Measurements from ENCODE around the gene DST. TPM values are rescaled to one million over a fixed set of nuclear protein-coding genes. Genes with fewer than 3 reads are reported as not detected.

DST gene
- total and polyA plus RNA-seq, 2 of the 8 experiments (the other 6 are each of a cell fraction or from before 2014, with no cell fraction given) = 49.4 to 116 TPM

GRCh38 chr6:56595490-56596122, 47.1 kb downstream of the DST start:
- H3K56ac ChIP-seq (replicated peaks; ENCODE audit: insufficient read length, low read depth, low read length) = no peak overlapping the region
- H4K8ac ChIP-seq (ENCODE audit: extremely low read depth, insufficient read depth, low read length) = no peak overlapping the region
- no peak overlapping the region for H2BK5ac ChIP-seq (ENCODE audit: low read depth, low read length)
- H3K27ac ChIP-seq (ENCODE audit: low read depth, low read length) = no peak overlapping the region
- no peak overlapping the region for H3K14ac ChIP-seq (ENCODE audit: insufficient read length)
- FAIRE-seq (peak; percentile 58), DNase-seq (ENCODE audit: low read depth in 1 of 2, low spot score in 2 of 2) (peak in 1 of 2 experiments; percentile 52)
- ChIA-PET CTCF (ENCODE audit: partially characterized antibody) (interaction anchor here (0.6 to 6.3 kb wide), 51 partner anchors 9 to 1755 kb away, joined by 3 to 48 read pairs (median 4); no protein-coding TSS in a partner anchor), POLR2A (ENCODE audit: partially characterized antibody) (no interaction called here)
- H2BK120ac ChIP-seq (replicated peaks; ENCODE audit: low read depth, low read length) = no peak overlapping the region
- no peak overlapping the region for H3K4me2 ChIP-seq (ENCODE audit: insufficient read depth in 1 of 2, low read depth in 2 of 2, low read length in 2 of 2)
- no peak overlapping the region for H3K9ac ChIP-seq (replicated peaks in 1 of 4; ENCODE audit: extremely low read depth in 1 of 4, low read depth in 3 of 4, low read length in 3 of 4)
- WGBS, 2 experiments (ENCODE audit: extremely low coverage in 1 of 2, insufficient coverage in 1 of 2, insufficient read length in 1 of 2, insufficient replicate concordance in 2 of 2, low coverage in 1 of 2, low lambda C conversion rate in 2 of 2, missing lambda C conversion rate in 1 of 2) = 74% methylated on average over 6 of the region's 6 CpGs; no CpG with 5 or more reads in 1 of the 2 experiments
- H3K9me3 ChIP-seq (ENCODE audit: insufficient read depth in 2 of 2, low read depth in 1 of 2, low read length in 1 of 2) = no peaks in the 10 kb centered on the region
- no peak overlapping the region for H2AK5ac ChIP-seq (ENCODE audit: low read depth, low read length)
- no peak overlapping the region for H2AFZ ChIP-seq (ENCODE audit: low read length)
- H3K4me1 ChIP-seq (replicated peaks in 1 of 4; ENCODE audit: control insufficient read depth in 3 of 4, insufficient read depth in 4 of 4, low read length in 3 of 4) = no peaks in the 10 kb centered on the region
- no peak overlapping the region for H3K18ac ChIP-seq (ENCODE audit: extremely low read depth, low read length)
- no peaks in the 10 kb centered on the region for H4K20me1 ChIP-seq (replicated peaks in 1 of 2; ENCODE audit: control insufficient read depth in 1 of 2, insufficient read depth in 2 of 2, low read length in 2 of 2)
- H3K79me2 ChIP-seq (ENCODE audit: control insufficient read depth in 1 of 2, insufficient read depth in 2 of 2, low read length in 2 of 2) = no peaks in the 10 kb centered on the region
- no peak overlapping the region for H4K5ac ChIP-seq (ENCODE audit: insufficient read length, low read depth, low read length)
- H4K91ac ChIP-seq (replicated peaks; ENCODE audit: insufficient read length, low read length) = no peak overlapping the region
- no peak overlapping the region for H3K23ac ChIP-seq (ENCODE audit: insufficient read length)
- H3K4me3 ChIP-seq (ENCODE audit: extremely low read depth in 1 of 4, insufficient read depth in 2 of 4, low read depth in 3 of 4, low read length in 4 of 4) = no peak overlapping the region
- peaks cover 12 to 73% (median 41%) of the 10 kb centered on the region in 4 experiments for H3K36me3 ChIP-seq (ENCODE audit: control insufficient read depth in 2 of 4, insufficient read depth in 4 of 4, low read length in 3 of 4)
- H3K4ac ChIP-seq (replicated peaks; ENCODE audit: insufficient read length, low read depth, low read length) = no peak overlapping the region
- H3K23me2 ChIP-seq (ENCODE audit: low read depth, low read length) = no peaks in the 10 kb centered on the region
- H3K79me1 ChIP-seq (ENCODE audit: low read depth, low read length) = no peaks in the 10 kb centered on the region; the same call in 1 of the 2 replicates
- H2BK12ac ChIP-seq (ENCODE audit: low read depth, low read length) = no peak overlapping the region
- no peak overlapping the region for H2BK20ac ChIP-seq (ENCODE audit: low read length)
- no peaks in the 10 kb centered on the region for H3K27me3 ChIP-seq (replicated peaks in 1 of 4; ENCODE audit: control insufficient read depth in 3 of 4, extremely low read depth in 1 of 4, insufficient read depth in 3 of 4, low read length in 3 of 4)
- H2BK15ac ChIP-seq (ENCODE audit: low read length) = no peak overlapping the region
- peak in 2 of 3 experiments; percentile 42 to 62; a peak in 2 of 4 replicates for TF ChIP-seq CTCF (IDR thresholded peaks at IDR 0.05; ENCODE audit: control extremely low read depth in 1 of 3, insufficient read depth in 1 of 3, low read depth in 1 of 3, low read length in 3 of 3)
- no peak for TF ChIP-seq CEBPB (IDR thresholded peaks at IDR 0.05; ENCODE audit: low read depth, low read length)
- TF ChIP-seq KDM5A (IDR thresholded peaks at IDR 0.05; ENCODE audit: low read length) = no peak
- no peak for TF ChIP-seq BACH1 (IDR thresholded peaks at IDR 0.05; ENCODE audit: low read length)
- no peak for TF ChIP-seq MAX (IDR thresholded peaks at IDR 0.05)
- TF ChIP-seq ZNF274 (IDR thresholded peaks at IDR 0.05; ENCODE audit: borderline replicate concordance, extremely low read depth, low read length) = no peak
- TF ChIP-seq CREB1 (IDR thresholded peaks at IDR 0.05) = no peak
- TF ChIP-seq CHD2 (IDR thresholded peaks at IDR 0.05; ENCODE audit: low read length) = no peak
- TF ChIP-seq TAF1 (IDR thresholded peaks at IDR 0.05; ENCODE audit: low read depth, low read length) = no peak
- TF ChIP-seq YY1 (IDR thresholded peaks at IDR 0.05; ENCODE audit: low read depth, low read length) = no peak
- TF ChIP-seq RAD21 (IDR thresholded peaks at IDR 0.05 in 1 of 2, conservative IDR thresholded peaks at IDR 0.05 in 1 of 2; ENCODE audit: low read depth in 2 of 2, low read length in 2 of 2) = peak; percentile 31 to 43; a peak in 3 of 4 replicates
